Fibroblast of the aortic adventitia (primary cell): ENCODE measurements around the gene BAIAP2L1. TPM values are rescaled to one million over a fixed set of nuclear protein-coding genes. Genes with fewer than 3 reads are reported as not detected.
"Not testable (repeated sequence)": the region's sequence is repeated elsewhere in the genome, so short reads cannot be mapped to it uniquely, and the experiment has no call there.

Experiments
- DNase-seq: peaks from one replicate; pipeline ENCODE4 v3.0.0-alpha.2; 2010; ENCODE audit warnings: low read depth
- H3K4me3 ChIP-seq: 2 replicates; pipeline ENCODE4 v1.5.1; 2011; ENCODE audit warnings: low read depth, mild to moderate bottlenecking, control low read depth, low read length, moderate library complexity
- total RNA-seq: library from RNA; depleted of rRNA; stranded (reverse); fragments of >200 nt; gene quantifications from 2 replicates; pipeline ENCODE4 v1.2.3, GENCODE V29; 2012; ENCODE audit warnings: low replicate concordance
- TF ChIP-seq, protein P1 (sequence below): IDR thresholded peaks from 2 replicates; pipeline ENCODE4 v1.5.1; 2011; ENCODE audit warnings: mild to moderate bottlenecking, low read length, control low read depth, inconsistent platforms; ENCODE audit not compliant: insufficient read depth

Gene BAIAP2L1, protein sequence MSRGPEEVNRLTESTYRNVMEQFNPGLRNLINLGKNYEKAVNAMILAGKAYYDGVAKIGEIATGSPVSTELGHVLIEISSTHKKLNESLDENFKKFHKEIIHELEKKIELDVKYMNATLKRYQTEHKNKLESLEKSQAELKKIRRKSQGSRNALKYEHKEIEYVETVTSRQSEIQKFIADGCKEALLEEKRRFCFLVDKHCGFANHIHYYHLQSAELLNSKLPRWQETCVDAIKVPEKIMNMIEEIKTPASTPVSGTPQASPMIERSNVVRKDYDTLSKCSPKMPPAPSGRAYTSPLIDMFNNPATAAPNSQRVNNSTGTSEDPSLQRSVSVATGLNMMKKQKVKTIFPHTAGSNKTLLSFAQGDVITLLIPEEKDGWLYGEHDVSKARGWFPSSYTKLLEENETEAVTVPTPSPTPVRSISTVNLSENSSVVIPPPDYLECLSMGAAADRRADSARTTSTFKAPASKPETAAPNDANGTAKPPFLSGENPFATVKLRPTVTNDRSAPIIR
- total RNA-seq: 1.1 and 2.8 TPM in 2 replicates

DNA sequence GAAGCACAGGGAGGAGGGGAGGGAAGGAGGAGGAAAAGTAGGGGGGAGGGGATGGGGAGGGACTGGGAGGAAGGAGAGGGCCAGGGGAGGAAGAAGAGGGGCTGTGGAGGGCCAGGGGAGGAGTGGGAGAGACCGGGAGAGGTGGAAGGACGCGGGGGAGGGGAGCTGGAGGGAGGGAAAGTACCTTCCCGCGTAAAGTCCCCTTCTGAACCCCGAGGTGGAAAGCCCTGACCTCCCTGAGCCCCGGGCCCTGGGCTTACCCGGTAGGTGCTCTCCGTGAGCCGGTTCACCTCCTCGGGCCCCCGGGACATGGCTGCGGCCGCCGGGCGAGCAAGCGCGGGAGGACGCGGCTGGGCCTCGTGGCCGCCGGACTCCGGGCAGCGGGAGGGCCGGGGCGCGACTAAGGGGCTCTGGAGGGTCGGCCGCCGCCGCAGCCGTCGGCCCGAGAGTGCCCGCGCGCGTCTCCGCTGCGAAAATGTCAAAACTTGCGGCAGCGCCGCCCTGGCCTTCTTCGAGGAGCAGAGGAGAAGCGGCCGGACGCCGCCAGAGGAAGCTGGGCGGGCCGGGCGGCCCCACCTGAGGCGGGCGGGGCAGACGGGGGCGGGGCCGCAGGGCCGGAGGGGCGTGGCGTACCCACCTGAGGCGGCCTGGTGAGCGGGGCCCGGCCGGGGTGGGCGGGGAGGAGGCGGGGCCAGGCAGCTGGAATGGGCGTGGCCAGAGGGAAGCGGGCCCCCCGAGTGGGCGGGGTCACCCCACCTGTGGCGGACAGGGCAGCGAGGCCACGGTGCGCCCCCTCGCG, at the start of gene BAIAP2L1:
TSS of gene BAIAP2L1 (minus strand) at position 549 of the 799 bp plus-strand sequence. CDS start at position 311, 238 bp downstream.
- TF ChIP-seq, protein P1, sequence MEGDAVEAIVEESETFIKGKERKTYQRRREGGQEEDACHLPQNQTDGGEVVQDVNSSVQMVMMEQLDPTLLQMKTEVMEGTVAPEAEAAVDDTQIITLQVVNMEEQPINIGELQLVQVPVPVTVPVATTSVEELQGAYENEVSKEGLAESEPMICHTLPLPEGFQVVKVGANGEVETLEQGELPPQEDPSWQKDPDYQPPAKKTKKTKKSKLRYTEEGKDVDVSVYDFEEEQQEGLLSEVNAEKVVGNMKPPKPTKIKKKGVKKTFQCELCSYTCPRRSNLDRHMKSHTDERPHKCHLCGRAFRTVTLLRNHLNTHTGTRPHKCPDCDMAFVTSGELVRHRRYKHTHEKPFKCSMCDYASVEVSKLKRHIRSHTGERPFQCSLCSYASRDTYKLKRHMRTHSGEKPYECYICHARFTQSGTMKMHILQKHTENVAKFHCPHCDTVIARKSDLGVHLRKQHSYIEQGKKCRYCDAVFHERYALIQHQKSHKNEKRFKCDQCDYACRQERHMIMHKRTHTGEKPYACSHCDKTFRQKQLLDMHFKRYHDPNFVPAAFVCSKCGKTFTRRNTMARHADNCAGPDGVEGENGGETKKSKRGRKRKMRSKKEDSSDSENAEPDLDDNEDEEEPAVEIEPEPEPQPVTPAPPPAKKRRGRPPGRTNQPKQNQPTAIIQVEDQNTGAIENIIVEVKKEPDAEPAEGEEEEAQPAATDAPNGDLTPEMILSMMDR: no peak
- H3K4me3 ChIP-seq: peak within 1 kb of the TSS; percentile 69
- peak; percentile 45 for DNase-seq

DNA sequence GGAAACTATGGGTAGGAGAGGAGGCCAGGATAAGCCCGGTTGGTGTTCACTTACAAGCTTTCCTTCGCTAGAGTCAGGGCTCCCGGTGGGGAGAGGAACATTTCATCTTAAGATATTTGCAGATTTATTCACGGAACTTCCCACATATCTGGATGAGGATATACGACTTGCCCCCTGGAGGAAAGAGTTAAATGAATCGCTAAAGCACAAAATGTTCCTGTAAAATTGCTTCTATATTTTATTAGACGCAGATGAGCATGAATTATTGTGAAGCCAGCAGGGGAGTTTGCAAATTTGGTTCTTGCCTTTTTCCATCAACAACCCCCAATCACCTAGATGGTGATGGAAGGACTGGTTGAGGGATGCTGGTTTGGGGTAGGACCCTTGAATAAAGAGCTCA, 47.9 kb upstream of the BAIAP2L1 start:
- TF ChIP-seq, protein P1: no peak
- no peak for DNase-seq
- no peak overlapping the region for H3K4me3 ChIP-seq

DNA sequence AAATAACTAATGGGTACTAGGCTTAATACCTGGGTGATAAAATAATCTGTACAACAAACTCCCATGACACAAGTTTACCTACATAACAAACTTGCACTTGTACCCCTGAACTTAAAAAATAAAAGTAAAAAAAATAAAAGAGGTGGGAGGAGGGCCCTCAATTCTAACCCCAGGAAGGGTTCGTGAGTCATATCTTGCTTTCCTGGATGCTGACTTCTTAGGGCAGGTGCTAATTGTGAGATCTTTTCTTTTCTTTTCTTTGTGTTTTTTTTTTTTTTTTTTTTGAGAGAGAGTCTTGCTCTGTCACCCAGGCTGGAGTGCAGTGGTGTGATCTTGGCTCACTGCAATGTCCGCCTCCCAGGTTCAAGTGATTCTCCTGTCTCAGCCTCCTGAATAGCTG, 40.1 kb upstream of the BAIAP2L1 start:
- H3K4me3 ChIP-seq, DNase-seq: not testable (repeated sequence)

DNA sequence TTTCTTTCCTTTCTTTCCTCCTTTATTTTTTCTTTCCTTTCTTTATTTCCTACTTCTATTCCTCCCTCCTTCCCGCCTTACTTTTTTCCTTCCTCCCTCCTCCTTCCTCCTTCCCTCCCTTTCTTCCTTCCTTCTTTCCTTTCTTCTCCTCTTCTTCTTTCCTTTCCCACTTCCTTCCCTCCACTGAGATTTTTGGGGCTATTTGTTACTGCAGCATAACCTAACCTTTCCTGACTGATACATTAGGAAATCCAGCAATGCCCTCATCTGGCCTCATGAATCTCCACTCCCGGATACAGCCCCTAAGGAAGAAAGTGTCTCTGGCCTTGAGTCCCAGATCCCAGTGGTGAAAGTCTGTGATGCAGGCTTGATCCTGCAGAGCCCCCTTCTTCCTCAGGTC, 38.6 kb upstream of the BAIAP2L1 start:
- H3K4me3 ChIP-seq: no peak overlapping the region
- DNase-seq: no peak
- TF ChIP-seq, protein P1: no peak

DNA sequence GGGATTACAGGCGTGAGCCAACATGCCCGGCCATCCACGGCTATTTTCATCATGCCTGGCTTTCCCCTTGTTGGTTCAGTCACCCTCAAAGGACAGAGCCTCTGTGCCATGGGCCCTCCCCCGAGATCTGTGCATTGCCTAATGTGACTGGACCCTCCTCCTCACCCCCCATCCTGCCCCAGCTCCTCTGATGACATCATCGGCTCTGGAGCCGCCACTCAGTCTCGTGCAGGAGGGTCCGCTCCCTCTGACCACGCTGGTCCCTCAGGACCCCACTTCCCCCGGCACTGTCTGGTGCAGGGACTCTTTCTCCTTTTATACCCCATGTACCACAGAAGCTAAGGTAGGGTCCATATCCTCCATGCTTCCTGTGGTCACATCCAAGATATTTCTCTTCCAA, 33.2 kb upstream of the BAIAP2L1 start:
- TF ChIP-seq, protein P1: no peak
- DNase-seq: no peak

DNA sequence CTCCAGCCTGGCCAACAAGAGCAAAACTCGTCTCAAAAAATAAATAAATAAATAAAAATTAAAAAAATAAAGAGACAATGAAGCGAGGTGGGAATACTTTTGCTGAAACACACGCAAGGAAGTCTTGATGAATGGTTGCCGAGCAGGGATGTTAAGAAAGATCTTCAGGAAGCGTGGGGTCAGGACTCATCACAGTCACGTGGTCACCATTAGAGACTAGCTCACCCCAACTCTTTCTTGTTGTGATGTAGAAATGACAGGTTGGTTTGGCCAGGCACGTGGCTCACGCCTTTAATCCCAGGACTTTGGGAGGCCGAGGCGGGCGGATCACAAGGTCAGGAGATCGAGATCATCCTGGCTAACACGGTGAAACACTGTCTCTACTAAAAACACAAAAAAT, 28.9 kb upstream of the BAIAP2L1 start:
- H3K4me3 ChIP-seq: no peak overlapping the region
- TF ChIP-seq, protein P1: no peak
- no peak for DNase-seq

More for the DNA sequence above, 33.2 kb upstream of the BAIAP2L1 start:
- no peak overlapping the region for H3K4me3 ChIP-seq

DNA sequence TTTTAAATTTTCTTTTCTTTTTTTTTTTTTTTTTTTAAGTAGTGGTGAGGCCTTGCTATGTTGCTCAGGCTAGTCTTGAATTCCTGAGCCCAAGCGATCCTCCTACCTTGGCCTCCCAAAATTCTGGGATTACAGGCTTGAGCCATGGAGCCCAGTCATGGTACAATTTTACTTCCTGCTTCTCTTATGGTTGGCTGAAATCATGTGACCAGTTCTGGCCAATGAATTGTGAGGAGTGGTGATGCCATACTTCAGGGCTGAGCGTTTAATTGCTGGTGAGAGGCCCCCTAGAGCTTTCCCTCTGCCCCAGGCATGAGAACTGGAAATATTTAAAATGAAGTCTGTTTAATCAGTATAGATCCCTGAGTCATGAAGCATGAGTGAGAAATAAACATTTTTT, 22.2 kb upstream of the BAIAP2L1 start:
- TF ChIP-seq, protein P1: no peak
- no peak for DNase-seq
- H3K4me3 ChIP-seq: no peak overlapping the region
